Measurements from ENCODE around the gene C21orf91.

C21orf91 gene

DNA sequence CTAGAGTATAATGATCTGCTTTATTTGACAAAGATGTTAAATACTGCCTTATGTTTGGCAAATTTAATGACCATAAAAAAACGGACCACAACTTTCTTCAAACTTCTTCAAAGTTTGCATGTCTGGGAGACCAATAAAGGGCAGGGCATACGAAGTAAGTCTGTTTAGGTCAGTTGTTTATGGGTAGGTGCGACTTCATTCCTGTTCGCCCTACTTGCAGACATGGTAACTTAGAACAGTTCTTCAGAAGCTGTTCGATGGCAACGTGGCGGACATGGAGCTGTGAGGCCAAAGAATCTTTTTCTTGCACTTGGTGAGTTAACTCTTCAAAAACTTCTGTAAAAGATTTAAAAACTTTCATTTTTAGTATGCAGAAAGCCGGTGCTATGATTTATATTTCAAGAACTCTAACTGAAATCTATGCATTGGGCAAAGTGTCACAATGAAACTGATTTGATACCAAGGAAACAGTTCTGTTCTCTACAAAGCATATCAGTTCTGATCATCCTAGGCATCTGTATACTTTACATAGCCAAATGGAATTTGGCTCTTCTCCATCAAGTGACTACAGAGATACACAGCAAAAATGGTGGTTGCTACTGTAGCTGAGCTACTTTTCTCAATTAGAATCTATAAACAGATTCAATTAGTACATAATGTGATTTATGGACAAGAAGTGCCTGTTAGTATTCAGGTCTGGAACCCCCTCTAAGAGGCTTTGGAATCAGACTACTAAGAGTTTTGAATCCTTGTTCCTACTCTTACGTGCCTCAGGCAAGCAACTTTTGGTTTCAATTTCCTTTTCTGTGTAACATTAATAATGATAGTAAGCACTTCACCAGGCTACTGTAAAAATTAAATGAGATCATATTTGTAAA is 25.7 kb downstream of the C21orf91 start:
- TF ChIP-seq, protein P1, sequence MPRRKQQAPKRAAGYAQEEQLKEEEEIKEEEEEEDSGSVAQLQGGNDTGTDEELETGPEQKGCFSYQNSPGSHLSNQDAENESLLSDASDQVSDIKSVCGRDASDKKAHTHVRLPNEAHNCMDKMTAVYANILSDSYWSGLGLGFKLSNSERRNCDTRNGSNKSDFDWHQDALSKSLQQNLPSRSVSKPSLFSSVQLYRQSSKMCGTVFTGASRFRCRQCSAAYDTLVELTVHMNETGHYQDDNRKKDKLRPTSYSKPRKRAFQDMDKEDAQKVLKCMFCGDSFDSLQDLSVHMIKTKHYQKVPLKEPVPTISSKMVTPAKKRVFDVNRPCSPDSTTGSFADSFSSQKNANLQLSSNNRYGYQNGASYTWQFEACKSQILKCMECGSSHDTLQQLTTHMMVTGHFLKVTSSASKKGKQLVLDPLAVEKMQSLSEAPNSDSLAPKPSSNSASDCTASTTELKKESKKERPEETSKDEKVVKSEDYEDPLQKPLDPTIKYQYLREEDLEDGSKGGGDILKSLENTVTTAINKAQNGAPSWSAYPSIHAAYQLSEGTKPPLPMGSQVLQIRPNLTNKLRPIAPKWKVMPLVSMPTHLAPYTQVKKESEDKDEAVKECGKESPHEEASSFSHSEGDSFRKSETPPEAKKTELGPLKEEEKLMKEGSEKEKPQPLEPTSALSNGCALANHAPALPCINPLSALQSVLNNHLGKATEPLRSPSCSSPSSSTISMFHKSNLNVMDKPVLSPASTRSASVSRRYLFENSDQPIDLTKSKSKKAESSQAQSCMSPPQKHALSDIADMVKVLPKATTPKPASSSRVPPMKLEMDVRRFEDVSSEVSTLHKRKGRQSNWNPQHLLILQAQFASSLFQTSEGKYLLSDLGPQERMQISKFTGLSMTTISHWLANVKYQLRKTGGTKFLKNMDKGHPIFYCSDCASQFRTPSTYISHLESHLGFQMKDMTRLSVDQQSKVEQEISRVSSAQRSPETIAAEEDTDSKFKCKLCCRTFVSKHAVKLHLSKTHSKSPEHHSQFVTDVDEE (CRISPR knock-in tag; IDR thresholded peaks at IDR 0.05): peak; percentile 65; the same call in 1 of the 2 replicates
- TF ChIP-seq ZNF565 (CRISPR knock-in tag; conservative IDR thresholded peaks at IDR 0.05; ENCODE audit: low read depth) (no peak), SNAI2 (CRISPR knock-in tag; IDR thresholded peaks at IDR 0.05) (0 out of 2 replicates have a peak, but pooled peaks have one; percentile 18), ZFP3 (CRISPR knock-in tag; IDR thresholded peaks at IDR 0.05) (no peak), CSDC2 (CRISPR knock-in tag; IDR thresholded peaks at IDR 0.05) (no peak), ESRRG (CRISPR knock-in tag; IDR thresholded peaks at IDR 0.05) (no peak), ZC3H10 (CRISPR knock-in tag; IDR thresholded peaks at IDR 0.05) (no peak), ARNTL (CRISPR knock-in tag; IDR thresholded peaks at IDR 0.05; ENCODE audit: borderline replicate concordance, low read depth) (no peak), RARB (CRISPR knock-in tag; IDR thresholded peaks at IDR 0.05) (no peak), BACH2 (CRISPR knock-in tag; IDR thresholded peaks at IDR 0.05; ENCODE audit: borderline replicate concordance) (no peak), OSR1 (CRISPR knock-in tag; IDR thresholded peaks at IDR 0.05) (no peak), ISL1 (CRISPR knock-in tag; IDR thresholded peaks at IDR 0.05) (peak; percentile 71), TCF4 (CRISPR knock-in tag; IDR thresholded peaks at IDR 0.05; ENCODE audit: borderline replicate concordance) (no peak; the same call in 1 of the 2 replicates), ZNF8 (CRISPR knock-in tag; IDR thresholded peaks at IDR 0.05) (no peak), ZFP30 (CRISPR knock-in tag; IDR thresholded peaks at IDR 0.05) (no peak), GLIS3 (CRISPR knock-in tag; IDR thresholded peaks at IDR 0.05) (no peak), TOX (CRISPR knock-in tag; IDR thresholded peaks at IDR 0.05; ENCODE audit: borderline replicate concordance) (no peak)
- TF ChIP-seq, protein P2, sequence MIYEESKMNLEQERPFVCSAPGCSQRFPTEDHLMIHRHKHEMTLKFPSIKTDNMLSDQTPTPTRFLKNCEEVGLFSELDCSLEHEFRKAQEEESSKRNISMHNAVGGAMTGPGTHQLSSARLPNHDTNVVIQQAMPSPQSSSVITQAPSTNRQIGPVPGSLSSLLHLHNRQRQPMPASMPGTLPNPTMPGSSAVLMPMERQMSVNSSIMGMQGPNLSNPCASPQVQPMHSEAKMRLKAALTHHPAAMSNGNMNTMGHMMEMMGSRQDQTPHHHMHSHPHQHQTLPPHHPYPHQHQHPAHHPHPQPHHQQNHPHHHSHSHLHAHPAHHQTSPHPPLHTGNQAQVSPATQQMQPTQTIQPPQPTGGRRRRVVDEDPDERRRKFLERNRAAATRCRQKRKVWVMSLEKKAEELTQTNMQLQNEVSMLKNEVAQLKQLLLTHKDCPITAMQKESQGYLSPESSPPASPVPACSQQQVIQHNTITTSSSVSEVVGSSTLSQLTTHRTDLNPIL (CRISPR knock-in tag; IDR thresholded peaks at IDR 0.05; ENCODE audit: low read depth): no peak
- TF ChIP-seq, protein P3, sequence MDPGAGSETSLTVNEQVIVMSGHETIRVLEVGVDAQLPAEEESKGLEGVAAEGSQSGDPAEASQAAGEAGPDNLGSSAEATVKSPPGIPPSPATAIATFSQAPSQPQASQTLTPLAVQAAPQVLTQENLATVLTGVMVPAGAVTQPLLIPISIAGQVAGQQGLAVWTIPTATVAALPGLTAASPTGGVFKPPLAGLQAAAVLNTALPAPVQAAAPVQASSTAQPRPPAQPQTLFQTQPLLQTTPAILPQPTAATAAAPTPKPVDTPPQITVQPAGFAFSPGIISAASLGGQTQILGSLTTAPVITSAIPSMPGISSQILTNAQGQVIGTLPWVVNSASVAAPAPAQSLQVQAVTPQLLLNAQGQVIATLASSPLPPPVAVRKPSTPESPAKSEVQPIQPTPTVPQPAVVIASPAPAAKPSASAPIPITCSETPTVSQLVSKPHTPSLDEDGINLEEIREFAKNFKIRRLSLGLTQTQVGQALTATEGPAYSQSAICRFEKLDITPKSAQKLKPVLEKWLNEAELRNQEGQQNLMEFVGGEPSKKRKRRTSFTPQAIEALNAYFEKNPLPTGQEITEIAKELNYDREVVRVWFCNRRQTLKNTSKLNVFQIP (CRISPR knock-in tag; IDR thresholded peaks at IDR 0.05; ENCODE audit: borderline replicate concordance, low read depth): no peak
- TF ChIP-seq, protein P4, sequence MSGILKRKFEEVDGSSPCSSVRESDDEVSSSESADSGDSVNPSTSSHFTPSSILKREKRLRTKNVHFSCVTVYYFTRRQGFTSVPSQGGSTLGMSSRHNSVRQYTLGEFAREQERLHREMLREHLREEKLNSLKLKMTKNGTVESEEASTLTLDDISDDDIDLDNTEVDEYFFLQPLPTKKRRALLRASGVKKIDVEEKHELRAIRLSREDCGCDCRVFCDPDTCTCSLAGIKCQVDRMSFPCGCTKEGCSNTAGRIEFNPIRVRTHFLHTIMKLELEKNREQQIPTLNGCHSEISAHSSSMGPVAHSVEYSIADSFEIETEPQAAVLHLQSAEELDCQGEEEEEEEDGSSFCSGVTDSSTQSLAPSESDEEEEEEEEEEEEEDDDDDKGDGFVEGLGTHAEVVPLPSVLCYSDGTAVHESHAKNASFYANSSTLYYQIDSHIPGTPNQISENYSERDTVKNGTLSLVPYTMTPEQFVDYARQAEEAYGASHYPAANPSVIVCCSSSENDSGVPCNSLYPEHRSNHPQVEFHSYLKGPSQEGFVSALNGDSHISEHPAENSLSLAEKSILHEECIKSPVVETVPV (CRISPR knock-in tag; IDR thresholded peaks at IDR 0.05): no peak
- peak; percentile 97 for ATAC-seq

DNA sequence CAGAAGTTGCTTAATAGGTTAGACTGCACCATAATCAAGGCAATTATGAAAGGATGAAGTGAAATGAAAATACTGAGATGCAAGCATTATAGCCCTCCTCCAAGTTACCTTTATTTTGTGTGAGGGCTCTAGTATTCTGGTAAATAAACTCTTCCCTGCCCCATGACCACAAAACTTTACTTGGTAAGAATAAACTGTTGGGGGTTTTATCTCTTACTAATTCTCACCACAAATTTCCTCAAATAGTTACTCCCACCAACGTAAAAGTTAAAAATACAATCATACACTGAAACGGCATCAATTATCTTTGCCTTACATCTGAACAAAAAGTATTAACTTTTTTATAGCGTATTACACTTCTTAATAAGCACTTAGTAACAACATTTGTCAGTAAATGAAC is 29.5 kb downstream of the C21orf91 start:
- TF ChIP-seq CSDC2 (CRISPR knock-in tag; IDR thresholded peaks at IDR 0.05) (no peak), ZNF70 (CRISPR knock-in tag; IDR thresholded peaks at IDR 0.05) (no peak), PPARA (CRISPR knock-in tag; IDR thresholded peaks at IDR 0.05; ENCODE audit: borderline replicate concordance) (no peak), ZC3H10 (CRISPR knock-in tag; IDR thresholded peaks at IDR 0.05) (no peak), GLIS3 (CRISPR knock-in tag; IDR thresholded peaks at IDR 0.05) (no peak), ISL1 (CRISPR knock-in tag; IDR thresholded peaks at IDR 0.05) (no peak), SNAI2 (CRISPR knock-in tag; IDR thresholded peaks at IDR 0.05) (no peak), TCF4 (CRISPR knock-in tag; IDR thresholded peaks at IDR 0.05; ENCODE audit: borderline replicate concordance) (no peak), ESRRG (CRISPR knock-in tag; IDR thresholded peaks at IDR 0.05) (no peak), ZFP3 (CRISPR knock-in tag; IDR thresholded peaks at IDR 0.05) (no peak), ARNTL (CRISPR knock-in tag; IDR thresholded peaks at IDR 0.05; ENCODE audit: borderline replicate concordance, low read depth) (no peak), ZFP30 (CRISPR knock-in tag; IDR thresholded peaks at IDR 0.05) (no peak), RARB (CRISPR knock-in tag; IDR thresholded peaks at IDR 0.05) (no peak), ZNF8 (CRISPR knock-in tag; IDR thresholded peaks at IDR 0.05) (no peak)
- TF ChIP-seq, protein P3 (CRISPR knock-in tag; IDR thresholded peaks at IDR 0.05; ENCODE audit: borderline replicate concordance, low read depth): no peak
- TF ChIP-seq, protein P2 (CRISPR knock-in tag; IDR thresholded peaks at IDR 0.05; ENCODE audit: low read depth): no peak
- TF ChIP-seq, protein P1 (CRISPR knock-in tag; IDR thresholded peaks at IDR 0.05): no peak
- ATAC-seq: no peak

All from SK-N-SH treated with all-trans-retinoic acid at 6 μM for 48 hours (cell line).